Trophoblast cell (in vitro differentiated cells and primary cell): ENCODE data around the gene ABCB8.

Experiments
- DNase-seq, 2 donors: peaks; one replicate each; pipeline ENCODE4 v3.0.0-alpha.2; 2016
- H2AFZ ChIP-seq: 2 replicates; pipeline ENCODE4 v1.6.1; 2013; ENCODE audit warnings: low read length, moderate library complexity, mild to moderate bottlenecking; ENCODE audit not compliant: insufficient read depth, poor library complexity
- H2AK5ac ChIP-seq: 2 replicates; pipeline ENCODE4 v1.6.1; 2013; ENCODE audit warnings: mild to moderate bottlenecking, low read length
- H2BK120ac ChIP-seq: 2 replicates; pipeline ENCODE4 v1.6.1; 2013; ENCODE audit warnings: low read length, mild to moderate bottlenecking, moderate library complexity; ENCODE audit not compliant: insufficient read depth, poor library complexity
- H2BK12ac ChIP-seq: 2 replicates; pipeline ENCODE4 v1.6.1; 2013; ENCODE audit warnings: mild to moderate bottlenecking, low read length, moderate library complexity
- H2BK5ac ChIP-seq: 2 replicates; pipeline ENCODE4 v1.6.1; 2013; ENCODE audit warnings: low read length, low read depth, moderate library complexity, mild to moderate bottlenecking; ENCODE audit not compliant: poor library complexity
- H3K14ac ChIP-seq: 2 replicates; pipeline ENCODE4 v1.6.1; 2013; ENCODE audit warnings: mild to moderate bottlenecking, low read length
- H3K18ac ChIP-seq: 2 replicates; pipeline ENCODE4 v1.6.1; 2013; ENCODE audit warnings: mild to moderate bottlenecking, low read length
- H3K23ac ChIP-seq: 2 replicates; pipeline ENCODE4 v1.6.1; 2013; ENCODE audit warnings: low read length
- H3K27ac ChIP-seq: 2 replicates; pipeline ENCODE4 v1.5.1; 2013; ENCODE audit warnings: low read depth, mild to moderate bottlenecking, inconsistent platforms, low read length, moderate library complexity
- H3K27me3 ChIP-seq: 2 replicates; pipeline ENCODE4 v1.6.1; 2013; ENCODE audit warnings: inconsistent platforms, mild to moderate bottlenecking, low read length, moderate library complexity; ENCODE audit not compliant: insufficient read depth
- H3K36me3 ChIP-seq, 2 experiments: 1 replicate in 1 of 2; 2 replicates in 1 of 2; pipeline ENCODE4 v1.6.1; 2013; ENCODE audit warnings: low read length in 2 of 2, mild to moderate bottlenecking in 2 of 2, moderate library complexity in 1 of 2; ENCODE audit not compliant: insufficient read depth in 2 of 2, control insufficient read depth in 1 of 2
- H3K4ac ChIP-seq: 2 replicates; pipeline ENCODE4 v1.6.1; 2013; ENCODE audit warnings: low read depth, mild to moderate bottlenecking, low read length, moderate library complexity
- H3K4me1 ChIP-seq, 2 experiments: 1 replicate in 1 of 2; 2 replicates in 1 of 2; pipeline ENCODE4 v1.6.1; 2013; ENCODE audit warnings: low read length in 2 of 2, mild to moderate bottlenecking in 2 of 2, moderate library complexity in 1 of 2; ENCODE audit not compliant: insufficient read depth in 2 of 2, control insufficient read depth in 1 of 2
- H3K4me2 ChIP-seq: 2 replicates; pipeline ENCODE4 v1.6.1; 2013; ENCODE audit warnings: inconsistent platforms, mild to moderate bottlenecking, low read length, moderate library complexity
- H3K4me3 ChIP-seq: 2 replicates; pipeline ENCODE4 v1.5.1; 2013; ENCODE audit warnings: mild to moderate bottlenecking, low read depth, low read length, inconsistent platforms
- H3K79me1 ChIP-seq: one replicate; pipeline ENCODE4 v1.6.1; 2013; ENCODE audit warnings: low read length
- H3K79me2 ChIP-seq: 2 replicates; pipeline ENCODE4 v1.6.1; 2013; ENCODE audit warnings: low read length, mild to moderate bottlenecking; ENCODE audit not compliant: control insufficient read depth, insufficient read depth, poor library complexity
- H3K9ac ChIP-seq: 2 replicates; pipeline ENCODE4 v1.6.1; 2013; ENCODE audit warnings: mild to moderate bottlenecking, low read length
- H3K9me3 ChIP-seq: 2 replicates; pipeline ENCODE4 v1.6.1; 2013; ENCODE audit warnings: low read depth, mild to moderate bottlenecking, control low read depth, inconsistent platforms, low read length; ENCODE audit not compliant: insufficient read depth
- H4K12ac ChIP-seq: 2 replicates; pipeline ENCODE4 v1.6.1; 2013; ENCODE audit warnings: low read depth, mild to moderate bottlenecking, low read length, moderate library complexity
- H4K8ac ChIP-seq: 2 replicates; pipeline ENCODE4 v1.6.1; 2013; ENCODE audit warnings: low read depth, mild to moderate bottlenecking, low read length, moderate library complexity
- H4K91ac ChIP-seq: one replicate; pipeline ENCODE4 v1.6.1; 2013; ENCODE audit warnings: low read depth, mild to moderate bottlenecking, low read length, moderate library complexity
- WGBS: extraction: QIAGEN DNeasy Blood & Tissue Kit; methylation state at CpG from one replicate; pipeline ENCODE4 v1.1.7; 2013; ENCODE audit warnings: missing lambda C conversion rate; ENCODE audit not compliant: insufficient read length, insufficient coverage; ENCODE audit errors: extremely low coverage; 5-methylcytosine and 5-hydroxymethylcytosine counted together

The ABCB8 gene

DNA sequence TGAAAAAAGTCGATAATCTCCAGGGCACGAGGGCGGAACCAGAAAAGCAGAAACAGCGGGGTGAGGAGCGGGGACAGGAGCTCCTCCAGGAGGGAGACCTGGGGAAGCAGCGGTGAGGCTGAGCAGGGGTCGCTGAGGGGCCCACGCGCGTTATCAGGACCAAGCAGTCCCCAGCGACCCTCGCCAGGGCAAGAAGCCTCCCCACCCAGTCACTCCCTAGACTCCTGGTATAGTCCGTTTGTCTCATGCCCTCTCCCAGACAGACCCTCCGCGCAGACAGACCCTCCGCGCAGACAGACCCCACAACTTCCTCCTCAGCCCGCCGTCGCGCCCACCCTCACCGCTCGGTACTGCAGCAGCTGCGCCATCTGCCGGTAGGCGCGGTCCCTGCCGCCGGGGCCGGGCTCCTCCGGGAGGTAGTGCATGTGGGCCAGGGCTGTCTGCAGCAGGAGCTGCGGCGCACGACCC, 10.3 kb upstream of the ABCB8 start:
- Histone ChIP-seq H2BK5ac (no peak overlapping the region), H3K36me3 (no peaks in the 10 kb centered on the region), H3K4ac (no peak overlapping the region), H3K9me3 (peaks cover 4% of the 10 kb centered on the region), H2BK12ac (peak overlapping the region; percentile 17), H3K27ac (no peak overlapping the region), H3K4me2 (peak overlapping the region; percentile 59), H3K79me2 (no peaks in the 10 kb centered on the region), H2AK5ac (no peak overlapping the region), H3K18ac (no peak overlapping the region), H3K4me1 (peaks cover 27 to 34% of the 10 kb centered on the region in 2 experiments), H3K79me1 (peaks cover 7% of the 10 kb centered on the region), H3K23ac (no peak overlapping the region), H4K12ac (no peak overlapping the region), H3K27me3 (peaks cover 15% of the 10 kb centered on the region), H3K4me3 (no peak overlapping the region), H2BK120ac (peak overlapping the region; percentile 21), H4K8ac (peak overlapping the region; percentile 38), H3K9ac (no peak overlapping the region), H2AFZ (no peak overlapping the region), H4K91ac (no peak overlapping the region), H3K14ac (no peak overlapping the region)
- no CpG with 5 or more reads among the region's 34 CpGs for WGBS
- peak; percentile 23 to 56 for DNase-seq

DNA sequence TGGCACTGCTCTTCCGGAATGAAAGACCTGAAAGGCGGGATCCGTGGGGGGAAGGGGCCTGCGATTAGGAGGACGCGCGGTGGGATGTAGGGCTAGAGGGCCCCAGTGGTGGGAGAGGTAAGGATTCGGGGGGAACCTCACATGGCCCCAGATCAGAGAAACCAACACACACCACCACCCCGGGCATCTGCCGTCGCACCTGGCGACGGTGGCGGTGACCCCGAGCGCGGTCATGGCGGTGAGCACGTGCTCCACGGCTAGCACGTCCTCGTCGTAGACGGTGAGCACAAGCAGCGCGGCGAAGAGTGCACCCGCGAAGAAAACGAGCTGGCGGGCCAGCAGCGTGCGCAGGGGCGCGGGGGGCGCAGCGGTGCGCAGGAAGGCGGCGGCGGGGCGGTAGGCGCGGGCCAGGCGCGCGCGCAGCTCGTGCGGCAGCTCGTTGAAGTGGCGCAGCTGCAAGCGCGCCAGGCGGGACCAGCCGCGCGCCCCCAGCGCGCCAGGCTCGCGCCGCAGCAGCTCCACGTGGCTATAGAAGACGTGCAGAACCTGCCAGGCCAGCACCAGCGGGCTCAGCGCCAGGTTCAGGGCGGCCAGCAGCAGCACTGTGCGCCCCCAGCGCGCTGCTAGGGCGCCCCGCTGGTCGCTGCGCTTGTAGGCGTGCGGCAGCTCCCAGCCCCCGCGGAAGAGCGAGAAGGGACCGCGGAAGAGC, 9.7 kb upstream of the ABCB8 start:
- Histone ChIP-seq H3K4me3 (peak overlapping the region; percentile 18), H4K12ac (no peak overlapping the region), H2AFZ (peak overlapping the region; percentile 8), H3K27ac (no peak overlapping the region), H4K91ac (peak overlapping the region; percentile 4), H3K14ac (no peak overlapping the region), H3K23ac (no peak overlapping the region), H2BK120ac (no peak overlapping the region), H2AK5ac (no peak overlapping the region), H3K36me3 (no peaks in the 10 kb centered on the region), H3K18ac (no peak overlapping the region), H3K9me3 (peaks cover 3% of the 10 kb centered on the region), H3K9ac (no peak overlapping the region), H2BK12ac (no peak overlapping the region), H3K4ac (no peak overlapping the region), H3K79me1 (peaks cover 5% of the 10 kb centered on the region), H2BK5ac (no peak overlapping the region), H4K8ac (peak overlapping the region; percentile 8), H3K79me2 (no peaks in the 10 kb centered on the region), H3K27me3 (peaks cover 15% of the 10 kb centered on the region), H3K4me1 (peaks cover 23 to 30% of the 10 kb centered on the region in 2 experiments), H3K4me2 (peak overlapping the region; percentile 59)
- no CpG with 5 or more reads among the region's 82 CpGs for WGBS
- no peak for DNase-seq

DNA sequence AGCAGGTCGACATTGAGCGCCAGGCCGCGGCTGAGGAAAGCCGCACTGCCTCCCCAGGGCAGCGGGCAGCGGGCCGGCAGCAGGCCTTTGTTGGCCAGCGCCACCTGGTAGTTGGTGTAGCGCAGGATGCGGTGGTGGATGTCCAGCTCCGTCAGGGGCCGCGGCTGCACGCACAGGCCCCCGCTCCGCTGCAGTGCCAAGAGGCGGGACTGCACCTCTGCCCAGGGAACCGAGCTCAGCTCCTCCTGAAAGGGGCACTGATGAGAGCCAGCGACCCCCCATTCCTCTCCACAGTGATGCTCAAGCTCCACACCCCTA, 9.2 kb upstream of the ABCB8 start:
- Histone ChIP-seq H4K12ac (no peak overlapping the region), H3K4me1 (peaks cover 19 to 25% of the 10 kb centered on the region in 2 experiments), H4K91ac (no peak overlapping the region), H3K79me1 (peaks cover 5% of the 10 kb centered on the region), H2AFZ (no peak overlapping the region), H3K27me3 (peaks cover 15% of the 10 kb centered on the region), H3K18ac (no peak overlapping the region), H3K23ac (no peak overlapping the region), H3K14ac (no peak overlapping the region), H2BK5ac (no peak overlapping the region), H2AK5ac (peak overlapping the region; percentile 32), H4K8ac (no peak overlapping the region), H3K36me3 (no peaks in the 10 kb centered on the region), H3K4me3 (peak overlapping the region; percentile 18), H3K79me2 (no peaks in the 10 kb centered on the region), H3K4me2 (peak overlapping the region; percentile 59), H3K4ac (no peak overlapping the region), H3K9me3 (no peaks in the 10 kb centered on the region), H2BK12ac (peak overlapping the region; percentile 17), H3K27ac (no peak overlapping the region), H3K9ac (no peak overlapping the region), H2BK120ac (no peak overlapping the region)
- WGBS, result no CpG with 5 or more reads among the region's 20 CpGs
- no peak for DNase-seq

DNA sequence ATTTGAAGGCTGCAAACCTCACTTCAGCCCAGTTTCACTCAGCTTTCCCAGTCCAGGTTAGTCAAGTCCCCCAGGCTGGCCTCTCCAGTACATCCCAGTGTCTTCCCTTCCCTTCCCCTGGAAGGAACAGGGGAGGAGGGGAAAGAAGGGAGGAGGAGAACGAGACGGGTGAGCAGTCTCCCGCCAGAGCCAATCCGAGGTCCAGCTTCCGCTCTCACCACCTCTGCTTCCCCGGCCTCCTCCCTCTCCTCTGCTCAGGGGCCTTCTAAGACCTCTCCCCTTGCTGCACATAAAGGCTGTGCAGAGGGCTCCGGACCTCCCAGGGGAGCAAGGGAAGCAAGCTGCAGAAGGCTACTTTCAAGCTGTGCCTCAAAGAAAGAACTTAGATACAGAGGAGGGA, 8.0 kb upstream of the ABCB8 start:
- H2BK12ac ChIP-seq, result no peak overlapping the region
- H3K9ac ChIP-seq, result no peak overlapping the region
- H3K14ac ChIP-seq, result peak overlapping the region; percentile 13
- no peak overlapping the region for H3K4me2 ChIP-seq
- H2AFZ ChIP-seq, result no peak overlapping the region
- peaks cover 15% of the 10 kb centered on the region for H3K27me3 ChIP-seq
- H4K91ac ChIP-seq, result peak overlapping the region; percentile 25
- no peak overlapping the region for H3K23ac ChIP-seq
- H3K9me3 ChIP-seq, result no peaks in the 10 kb centered on the region
- H2BK120ac ChIP-seq, result no peak overlapping the region
- H4K8ac ChIP-seq, result no peak overlapping the region
- DNase-seq, result no peak
- H3K4ac ChIP-seq, result no peak overlapping the region
- no peak overlapping the region for H4K12ac ChIP-seq
- H3K27ac ChIP-seq, result no peak overlapping the region
- peaks cover 5% of the 10 kb centered on the region for H3K79me1 ChIP-seq
- peaks cover 18 to 27% of the 10 kb centered on the region in 2 experiments for H3K4me1 ChIP-seq
- no peak overlapping the region for H2BK5ac ChIP-seq
- no peaks in the 10 kb centered on the region for H3K36me3 ChIP-seq
- H2AK5ac ChIP-seq, result peak overlapping the region; percentile 13
- H3K18ac ChIP-seq, result no peak overlapping the region
- no peak overlapping the region for H3K4me3 ChIP-seq
- no CpG with 5 or more reads among the region's 7 CpGs for WGBS
- H3K79me2 ChIP-seq, result no peaks in the 10 kb centered on the region
